ENCODE data around the gene RIGI.

DNA sequence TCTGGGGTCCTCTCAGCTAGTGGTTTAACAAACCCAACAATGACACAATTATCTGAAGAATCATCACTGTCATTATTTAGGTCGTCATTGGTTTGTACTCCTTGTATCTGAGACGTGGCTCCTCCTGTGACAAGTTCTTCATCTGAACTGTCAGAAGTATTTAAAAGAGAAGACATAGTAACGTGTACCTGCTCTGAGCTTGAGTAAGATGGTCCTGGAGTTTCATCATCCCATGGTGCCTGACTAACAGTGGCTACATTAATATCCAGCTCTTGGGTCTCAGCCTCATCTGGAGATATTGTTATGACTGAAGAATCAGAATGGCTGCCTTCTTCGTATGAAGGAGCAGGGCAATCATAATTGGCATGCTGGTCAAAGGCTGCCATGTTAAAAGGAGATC, 17.1 kb upstream of the RIGI start:
- TF ChIP-seq CTCF (IDR thresholded peaks at IDR 0.05) (no peak), POLR2A (IDR thresholded peaks at IDR 0.05) (no peak)
